HCT116 (cell line): ENCODE measurements around the gene ANKRD10. TPM values are rescaled to one million over a fixed set of nuclear protein-coding genes. Genes with fewer than 3 reads are reported as not detected.

Experiments
- ATAC-seq: fragments of 200-7000 bp; cut with Tn5 transposase; 2 replicates; pipeline ENCODE4 v1.9.1; 2020; ENCODE audit warnings: mild to moderate bottlenecking, moderate library complexity
- BruUV-seq: library from RNA; stranded (reverse); fragments of 400-500 nt; replicated peaks from 2 replicates; lab custom pipeline; 2021; lab: Mats Ljungman, UMichigan
- CTCF ChIA-PET: fragments of 300-600 bp; sonication (Branson Sonifier 250); formaldehyde crosslinking; loops from one replicate; lab custom pipeline; 2021; ENCODE audit warnings: antibody characterized with exemption; lab: Charles Lee
- POLR2A ChIA-PET: fragments of 300-600, 350-600 bp; sonication (Branson Sonifier 250); formaldehyde crosslinking; loops from one replicate; lab custom pipeline; 2021; ENCODE audit warnings: antibody characterized with exemption; lab: Charles Lee
- RAD21 ChIA-PET, 2 experiments: fragments of 300-600 bp; sonication (Branson Sonifier 250); formaldehyde crosslinking; loops; one replicate each; lab custom pipeline; 2023; ENCODE audit warnings: low total read pairs in 2 of 2; ENCODE audit not compliant: uncharacterized antibody in 2 of 2, unreplicated experiment in 2 of 2, low non-redundant PET in 1 of 2; lab: Charles Lee
- DNase-seq: peaks from one replicate; pipeline ENCODE4 v3.0.0-alpha.2; 2010; ENCODE audit warnings: low read depth, low spot score
- H2AFZ ChIP-seq: fragments of 200-600 bp; shearing (Covaris generic), sonication (generic); 2 replicates; pipeline ENCODE4 v1.6.1; 2017; ENCODE audit warnings: low read depth, mixed run types, mixed read lengths, antibody characterized with exemption, low read length; ENCODE audit not compliant: poor library complexity, severe bottlenecking
- H3K27ac ChIP-seq: 2 replicates; pipeline ENCODE4 v1.5.1; 2012; ENCODE audit warnings: low read depth, low read length
- H3K27me3 ChIP-seq: fragments of 200-600 bp; sonication (generic); 2 replicates; pipeline ENCODE4 v1.6.1; 2016; ENCODE audit warnings: mixed run types, low read length, mixed read lengths; ENCODE audit not compliant: insufficient read depth
- H3K36me3 ChIP-seq, 2 experiments: fragments of 200-500 bp in 1 of 2; fragments of 200-600 bp in 1 of 2; sonication (Bioruptor generic) in 1 of 2; sonication (generic) in 1 of 2; 2 replicates each; pipeline versions ENCODE4 v1.5.1 to v1.6.1; 2014 to 2016; ENCODE audit warnings: low read length in 2 of 2, inconsistent platforms in 1 of 2, mixed read lengths in 1 of 2, mixed run types in 1 of 2; ENCODE audit not compliant: insufficient read depth in 2 of 2, control insufficient read depth in 1 of 2
- H3K4me1 ChIP-seq, 2 experiments: fragments of 200-600 bp in 1 of 2; sonication (generic) in 1 of 2; 2 replicates each; pipeline versions ENCODE4 v1.5.1 to v1.6.1; 2012 to 2017; ENCODE audit warnings: low read length in 2 of 2, inconsistent platforms in 1 of 2, mild to moderate bottlenecking in 1 of 2, mixed read lengths in 1 of 2, mixed run types in 1 of 2, moderate library complexity in 1 of 2; ENCODE audit not compliant: insufficient read depth in 2 of 2, control insufficient read depth in 1 of 2
- H3K4me2 ChIP-seq: fragments of 200-600 bp; sonication (generic); 2 replicates; pipeline ENCODE4 v1.6.1; 2017; ENCODE audit warnings: mixed run types, low read length, mixed read lengths
- H3K4me3 ChIP-seq, 2 experiments: fragments of 200-600 bp in 1 of 2; sonication (generic) in 1 of 2; replicated peaks in 1 of 2; 2 replicates each; pipeline ENCODE4 v1.5.1; 2011 to 2016; ENCODE audit warnings: low read length in 2 of 2, control low read depth in 1 of 2, low read depth in 1 of 2, mild to moderate bottlenecking in 1 of 2, mixed read lengths in 1 of 2, mixed run types in 1 of 2
- H3K79me2 ChIP-seq: fragments of 200-600 bp; sonication (generic); 2 replicates; pipeline ENCODE4 v1.6.1; 2017; ENCODE audit warnings: mild to moderate bottlenecking, mixed run types, low read length, moderate library complexity, mixed read lengths; ENCODE audit not compliant: insufficient read depth
- H3K9ac ChIP-seq: fragments of 200-600 bp; sonication (generic); 2 replicates; pipeline ENCODE4 v1.6.1; 2016; ENCODE audit warnings: low read length, mixed read lengths
- H3K9me2 ChIP-seq: fragments of 200-600 bp; sonication (generic), shearing (Covaris generic); 2 replicates; pipeline ENCODE4 v1.6.1; 2017; ENCODE audit warnings: mixed run types, mild to moderate bottlenecking, moderate library complexity; ENCODE audit not compliant: insufficient read depth
- H3K9me3 ChIP-seq, 2 experiments: fragments of 200-500 bp in 1 of 2; fragments of 200-600 bp in 1 of 2; sonication (Bioruptor generic) in 1 of 2; sonication (generic) in 1 of 2; 2 replicates each; pipeline ENCODE4 v1.6.1; 2014 to 2017; ENCODE audit warnings: low read length in 2 of 2, mixed read lengths in 2 of 2, inconsistent platforms in 1 of 2, low read depth in 1 of 2, mild to moderate bottlenecking in 1 of 2, mixed run types in 1 of 2, moderate library complexity in 1 of 2; ENCODE audit not compliant: control insufficient read depth in 1 of 2, insufficient read depth in 1 of 2
- H4K20me1 ChIP-seq: fragments of 200-600 bp; sonication (generic), shearing (Covaris generic); 2 replicates; pipeline ENCODE4 v1.6.1; 2017; ENCODE audit warnings: mixed run types, mild to moderate bottlenecking, moderate library complexity; ENCODE audit not compliant: insufficient read depth
- CEBPB ChIP-seq: IDR thresholded peaks from 2 replicates; pipeline ENCODE4 v1.6.1; 2012; ENCODE audit warnings: low read depth
- CTCF ChIP-seq, 3 experiments: fragments of 200-600 bp in 1 of 3; sonication (generic) in 1 of 3; IDR thresholded peaks in 2 of 3; conservative IDR thresholded peaks in 1 of 3; 2 replicates each; pipeline ENCODE4 v1.5.1; 2012 to 2017; ENCODE audit warnings: low read depth in 2 of 3, low read length in 2 of 3, antibody characterized with exemption in 1 of 3, borderline replicate concordance in 1 of 3, control low read depth in 1 of 3, mild to moderate bottlenecking in 1 of 3, mixed read lengths in 1 of 3, mixed run types in 1 of 3, moderate library complexity in 1 of 3; ENCODE audit not compliant: insufficient read depth in 1 of 3
- EGR1 ChIP-seq: IDR thresholded peaks from 2 replicates; pipeline ENCODE4 v1.6.1; 2012; ENCODE audit warnings: low read depth
- EZH2 ChIP-seq: fragments of 200-600 bp; sonication (generic); IDR thresholded peaks from 2 replicates; pipeline ENCODE4 v1.6.1; 2017; ENCODE audit warnings: antibody characterized with exemption, mixed run types
- EZH2phosphoT487 ChIP-seq: fragments of 200-600 bp; IDR thresholded peaks from 2 replicates; pipeline ENCODE4 v1.6.1; 2018; ENCODE audit warnings: antibody characterized with exemption, borderline replicate concordance
- JUND ChIP-seq: IDR thresholded peaks from 2 replicates; pipeline ENCODE4 v1.6.1; 2012
- MAX ChIP-seq: IDR thresholded peaks from 2 replicates; pipeline ENCODE4 v1.6.1; 2012
- POLR2A ChIP-seq: IDR thresholded peaks from 2 replicates; pipeline ENCODE4 v1.7.0; 2011; ENCODE audit warnings: borderline replicate concordance; ENCODE audit not compliant: insufficient read depth, insufficient read length; ENCODE audit errors: extremely low read depth
- POLR2AphosphoS5 ChIP-seq: IDR thresholded peaks from 2 replicates; pipeline ENCODE4 v1.6.1; 2011; ENCODE audit warnings: mild to moderate bottlenecking, low read depth, low read length, moderate library complexity
- RAD21 ChIP-seq: IDR thresholded peaks from 2 replicates; pipeline ENCODE4 v1.6.1; 2012; ENCODE audit warnings: low read depth, mild to moderate bottlenecking
- SP1 ChIP-seq: IDR thresholded peaks from 2 replicates; pipeline ENCODE4 v1.6.1; 2012; ENCODE audit warnings: low read depth
- TCF7L2 ChIP-seq: IDR thresholded peaks from 2 replicates; pipeline ENCODE4 v1.7.0; 2011; ENCODE audit warnings: borderline replicate concordance, inconsistent platforms; ENCODE audit not compliant: insufficient read depth, insufficient read length; ENCODE audit errors: extremely low read depth
- YY1 ChIP-seq: IDR thresholded peaks from 2 replicates; pipeline ENCODE4 v1.6.1; 2011; ENCODE audit warnings: low read length, low read depth, moderate library complexity, mild to moderate bottlenecking; ENCODE audit not compliant: insufficient replicate concordance; ENCODE audit errors: extremely low read depth
- ZBTB33 ChIP-seq: IDR thresholded peaks from 2 replicates; pipeline ENCODE4 v1.6.1; 2011; ENCODE audit warnings: mild to moderate bottlenecking, low read length, moderate library complexity; ENCODE audit not compliant: insufficient replicate concordance; ENCODE audit errors: extremely low read depth
- ZNF274 ChIP-seq: fragments of 200-500 bp; sonication (Bioruptor generic); IDR thresholded peaks from 2 replicates; pipeline ENCODE4 v1.6.1; 2014; ENCODE audit warnings: mild to moderate bottlenecking, low read depth, low read length, inconsistent platforms
- intact Hi-C: fragments of 100-400 bp; cut with micrococcal nuclease; formaldehyde crosslinking; loops from 2 replicates; pipeline ENCODE4 v1.10.0; 2022
- total RNA-seq: library from RNA; stranded (reverse); gene quantifications from one replicate; pipeline ENCODE4 v1.2.1, GENCODE V29; 2021; ENCODE audit not compliant: unreplicated experiment

Gene ANKRD10
- total RNA-seq, 1 experiment from 2014 or later: 173 TPM

- ChIA-PET RAD21 (no interaction called here), POLR2A (interaction anchor here (1.1 kb wide), 2 partner anchors 11 to 165 kb away, joined by 3 read pairs; no protein-coding TSS in a partner anchor)
Observed at GRCh38 chr13:110880627-110881026, 34.2 kb downstream of the ANKRD10 start.

GRCh38 chr13:110879482-110879881, 35.4 kb downstream of the ANKRD10 start:
- Histone ChIP-seq H3K36me3 (no peaks in the 10 kb centered on the region), H3K9ac (no peak overlapping the region), H3K9me3 (no peaks in the 10 kb centered on the region), H2AFZ (no peak overlapping the region), H3K27ac (no peak overlapping the region), H3K4me1 (peaks cover 6 to 9% of the 10 kb centered on the region in 2 experiments; a peak in 3 of 4 replicates), H3K9me2 (no peaks in the 10 kb centered on the region), H3K4me3 (no peak overlapping the region), H3K4me2 (no peak overlapping the region), H3K27me3 (no peaks in the 10 kb centered on the region), H4K20me1 (no peaks in the 10 kb centered on the region), H3K79me2 (no peaks in the 10 kb centered on the region)
- ChIA-PET RAD21 (no interaction called here), POLR2A (interaction anchor here (1.1 kb wide), 1 partner anchor 164 kb away, joined by 3 read pairs; no protein-coding TSS in a partner anchor), CTCF (no interaction called here)
- BruUV-seq: no TSS peak
- no peak for DNase-seq
- intact Hi-C loops: no loop called here
- no peak for ATAC-seq
- no peak for TF ChIP-seq CTCF (IDR thresholded peaks at IDR 0.05 in 2 of 3, conservative IDR thresholded peaks at IDR 0.05 in 1 of 3; ENCODE audit: borderline replicate concordance in 1 of 3, insufficient read depth in 1 of 3, low read depth in 2 of 3, low read length in 2 of 3)
- no peak for TF ChIP-seq EZH2phosphoT487
- no peak for TF ChIP-seq RAD21
- TF ChIP-seq TCF7L2: no peak
- TF ChIP-seq SP1: no peak
- no peak for TF ChIP-seq POLR2A
- no peak for TF ChIP-seq ZNF274
- TF ChIP-seq EZH2: no peak
- TF ChIP-seq POLR2AphosphoS5: no peak
- TF ChIP-seq JUND: no peak
- TF ChIP-seq ZBTB33: no peak
- TF ChIP-seq YY1: no peak
- TF ChIP-seq EGR1: no peak

More at GRCh38 chr13:110880627-110881026, 34.2 kb downstream of the ANKRD10 start:
- TF ChIP-seq SP1 (no peak), MAX (no peak), CEBPB (no peak), RAD21 (no peak)
- H2AFZ ChIP-seq: no peak overlapping the region
- no peak overlapping the region for H3K4me3 ChIP-seq
- intact Hi-C loops: no loop called here
- DNase-seq: no peak
- no peak for ATAC-seq
- no peaks in the 10 kb centered on the region for H4K20me1 ChIP-seq
- no peaks in the 10 kb centered on the region for H3K9me3 ChIP-seq
- no peaks in the 10 kb centered on the region for H3K36me3 ChIP-seq
- no peaks in the 10 kb centered on the region for H3K27me3 ChIP-seq
- no TSS peak for BruUV-seq
- no peaks in the 10 kb centered on the region for H3K79me2 ChIP-seq
- H3K9me2 ChIP-seq: no peaks in the 10 kb centered on the region
- H3K4me1 ChIP-seq: no peaks in the 10 kb centered on the region
- no peak overlapping the region for H3K4me2 ChIP-seq
- H3K27ac ChIP-seq: no peak overlapping the region
- no peak overlapping the region for H3K9ac ChIP-seq
- CTCF ChIA-PET: no interaction called here
